GM12878 (cell line): ENCODE measurements around the gene IQUB. TPM values are rescaled to one million over a fixed set of nuclear protein-coding genes. Genes with fewer than 3 reads are reported as not detected.
A peak's percentile ranks its signal among the peaks of the same experiment; 100 is the strongest.

ENCODE experiments used
- ATAC-seq: fragments of 200-7000 bp; cut with Tn5 transposase; 3 replicates; pipeline ENCODE4 v1.9.1; 2020; ENCODE audit warnings: mild to moderate bottlenecking, moderate library complexity
- BruUV-seq: library from RNA; stranded (reverse); fragments of 400-500 nt; replicated peaks from 2 replicates; lab custom pipeline; 2021; lab: Mats Ljungman, UMichigan
- CTCF ChIA-PET: fragments of 300-600 bp; sonication (Branson Sonifier 250); formaldehyde crosslinking; extraction: SDS; loops from one replicate; lab custom pipeline; 2021; ENCODE audit warnings: inconsistent platforms; lab: Yijun Ruan, JAX
- POLR2A ChIA-PET: fragments of 350-600 bp; formaldehyde crosslinking; extraction: SDS; loops from one replicate; lab custom pipeline; 2021; ENCODE audit warnings: inconsistent platforms; lab: Charles Lee
- RAD21 ChIA-PET: fragments of 300-600 bp; sonication (Branson Sonifier 250); formaldehyde crosslinking; loops from one replicate; lab custom pipeline; 2023; ENCODE audit warnings: antibody characterized with exemption; ENCODE audit not compliant: unreplicated experiment; lab: Charles Lee
- SMC1A ChIA-PET: fragments of 300-600 bp; sonication (Branson Sonifier 250); formaldehyde crosslinking; loops from one replicate; lab custom pipeline; 2023; ENCODE audit not compliant: unreplicated experiment, uncharacterized antibody; lab: Charles Lee
- DNase-seq: peaks from one replicate; pipeline ENCODE4 v3.0.0-alpha.2; 2011; ENCODE audit warnings: low read depth, low spot score
- FAIRE-seq: peaks from 3 replicates; lab custom pipeline; 2011; peaks lifted over from hg19 to GRCh38; lab: Jason Lieb, UNC
- H2AFZ ChIP-seq: 2 replicates; pipeline ENCODE4 v1.6.0; 2011; ENCODE audit warnings: low read depth, low read length, control low read depth; ENCODE audit not compliant: control insufficient read depth
- H3K27ac ChIP-seq: 2 replicates; pipeline ENCODE4 v1.5.1; 2011; ENCODE audit warnings: control low read depth; ENCODE audit not compliant: control insufficient read depth, insufficient read depth
- H3K27me3 ChIP-seq, 2 experiments: replicated peaks in 1 of 2; 2 replicates each; pipeline versions ENCODE4 v1.6.0 to v1.6.1; 2011; ENCODE audit warnings: low read length in 1 of 2; ENCODE audit not compliant: control insufficient read depth in 2 of 2, insufficient read depth in 2 of 2
- H3K36me3 ChIP-seq, 2 experiments: 2 replicates each; pipeline ENCODE4 v1.5.1; 2011; ENCODE audit warnings: low read length in 1 of 2; ENCODE audit not compliant: control insufficient read depth in 2 of 2, insufficient read depth in 2 of 2
- H3K4me1 ChIP-seq: 2 replicates; pipeline ENCODE4 v1.6.1; 2011; ENCODE audit warnings: mild to moderate bottlenecking, low read length, moderate library complexity, mixed read lengths; ENCODE audit not compliant: control insufficient read depth, insufficient read depth
- H3K4me2 ChIP-seq: 2 replicates; pipeline ENCODE4 v1.6.0; 2011; ENCODE audit warnings: control low read depth; ENCODE audit not compliant: control insufficient read depth, insufficient read depth
- H3K4me3 ChIP-seq: fragments of 200-600 bp; sonication (generic); 2 replicates; pipeline ENCODE4 v1.5.1; 2016
- H3K79me2 ChIP-seq: 2 replicates; pipeline ENCODE4 v1.6.0; 2011; ENCODE audit warnings: low read length; ENCODE audit not compliant: control insufficient read depth, insufficient read depth
- H3K9ac ChIP-seq: 2 replicates; pipeline ENCODE4 v1.8.0; 2011; ENCODE audit warnings: low read length, control low read depth, mixed read lengths; ENCODE audit not compliant: control insufficient read depth, insufficient read depth
- H3K9me3 ChIP-seq: replicated peaks from 3 replicates; pipeline ENCODE4 v1.5.1; 2011; ENCODE audit warnings: mild to moderate bottlenecking, low read length; ENCODE audit not compliant: control insufficient read depth, insufficient read depth
- H4K20me1 ChIP-seq: 2 replicates; pipeline ENCODE4 v1.6.0; 2011; ENCODE audit not compliant: control insufficient read depth, insufficient read depth
- CTCF ChIP-seq, 3 experiments: IDR thresholded peaks in 2 of 3; conservative IDR thresholded peaks in 1 of 3; 2 replicates each; pipeline ENCODE4 v1.5.1; 2011; ENCODE audit warnings: low read depth in 3 of 3, low read length in 3 of 3, mild to moderate bottlenecking in 3 of 3, control low read depth in 2 of 3, moderate library complexity in 2 of 3, inconsistent platforms in 1 of 3, mixed read lengths in 1 of 3; ENCODE audit not compliant: control insufficient read depth in 2 of 3, insufficient read depth in 1 of 3; ENCODE audit errors: extremely low read depth in 1 of 3
- RAD21 ChIP-seq: IDR thresholded peaks from 2 replicates; pipeline ENCODE4 v1.6.1; 2011; ENCODE audit warnings: mild to moderate bottlenecking, low read depth, low read length, moderate library complexity; ENCODE audit not compliant: insufficient read depth
- SMC3 ChIP-seq: IDR thresholded peaks from 2 replicates; pipeline ENCODE4 v1.6.1; 2011; ENCODE audit warnings: low read length, improper control_type of control experiment, borderline replicate concordance
- WGBS: methylation state at CpG from one replicate; pipeline ENCODE4 v1.1.6; 2016; ENCODE audit warnings: low lambda C conversion rate; ENCODE audit not compliant: insufficient replicate concordance, insufficient coverage; ENCODE audit errors: missing lambda C conversion rate; 5-methylcytosine and 5-hydroxymethylcytosine counted together
- in situ Hi-C: fragments of 300-500 bp; cut with MboI; formaldehyde crosslinking; loops from 9 replicates; pipeline ENCODE4 v1.14.3; 2018; ENCODE audit warnings: mixed read lengths
- intact Hi-C: fragments of 100-400 bp; cut with micrococcal nuclease; formaldehyde crosslinking; loops from one replicate; pipeline ENCODE4 v1.14.2; 2022; ENCODE audit not compliant: unreplicated experiment
- polyA plus RNA-seq, 11 experiments: library from polyadenylated mRNA; depleted of rRNA in 4 of 11; unstranded in 6 of 11; stranded (reverse) in 5 of 11; fragments of >200 nt; fragmentation: Nextera tagmentation in 4 of 11; fragmentation: Illumina TruSeq in 1 of 11; extraction: Ambion mirVana in 4 of 11; extraction: Trizol in 1 of 11; gene quantifications; 1 replicate in 1 of 11; 2 replicates in 10 of 11; pipeline versions ENCODE4 v1.2.1 to v1.2.3, GENCODE V29; 2011 to 2016; ENCODE audit warnings: inconsistent platforms in 2 of 11, missing spikeins in 2 of 11, low read depth in 1 of 11
- total RNA-seq, 4 experiments: library from RNA; depleted of rRNA in 3 of 4; stranded (reverse); fragments of >200 nt in 3 of 4; fragmentation: Illumina TruSeq in 1 of 4; extraction: Trizol in 1 of 4; gene quantifications; 2 replicates each; pipeline versions ENCODE4 v1.2.1 to v1.2.3, GENCODE V29; 2013 to 2021
- TF ChIP-seq, protein P1 (sequence below): fragments of 450-650 bp; IDR thresholded peaks from 2 replicates; pipeline ENCODE4 v1.6.1; 2017; ENCODE audit warnings: mild to moderate bottlenecking, low read depth, inconsistent platforms; ENCODE audit not compliant: poor library complexity, severe bottlenecking

IQUB gene
- total and polyA plus RNA-seq, 10 of the 15 experiments (the other 5 are each of a cell fraction or from before 2014, with no cell fraction given) = 0.04 to 0.08 TPM; not detected in 8

DNA sequence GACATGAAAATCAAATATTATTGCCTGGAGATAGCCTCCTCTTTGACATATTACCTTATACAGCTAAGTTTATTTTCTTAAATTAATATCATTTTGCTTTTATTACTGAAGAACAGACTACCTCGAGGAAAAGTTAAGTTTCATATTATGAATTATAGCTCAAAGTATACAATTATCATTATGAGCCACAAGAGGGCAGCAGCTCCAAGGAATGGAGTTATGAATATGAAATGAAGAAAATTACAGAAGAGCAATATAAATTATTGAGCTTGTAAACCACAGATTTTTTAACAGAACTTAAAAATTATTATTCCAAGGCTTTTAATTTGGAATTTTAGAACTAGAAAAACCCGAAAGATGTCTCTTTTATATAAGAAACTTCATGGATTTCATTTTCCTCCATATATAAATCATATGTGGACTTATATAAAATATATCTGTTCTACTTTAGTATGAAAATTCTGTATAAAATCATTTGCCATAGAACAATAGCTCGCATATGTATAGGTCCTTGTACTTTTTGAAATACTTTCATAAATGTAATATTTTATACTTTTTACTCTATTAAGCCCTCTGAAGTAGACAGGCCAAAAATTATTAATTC, 40.1 kb downstream of the IQUB start:
- no TSS peak for BruUV-seq
- FAIRE-seq (no peak), ATAC-seq (peak; percentile 67), DNase-seq (no peak)
- Histone ChIP-seq H3K4me1 (no peaks in the 10 kb centered on the region), H3K4me3 (no peak overlapping the region), H3K27ac (no peak overlapping the region), H4K20me1 (no peaks in the 10 kb centered on the region), H3K9me3 (no peaks in the 10 kb centered on the region), H3K9ac (no peak overlapping the region), H3K4me2 (no peak overlapping the region), H2AFZ (no peak overlapping the region), H3K27me3 (no peaks in the 10 kb centered on the region), H3K79me2 (no peaks in the 10 kb centered on the region), H3K36me3 (no peaks in the 10 kb centered on the region)
- intact Hi-C loops = loop anchor here (1.0 to 10.0 kb wide), 4 partner anchors 43 to 378 kb away; no protein-coding TSS in a partner anchor
- peak; percentile 49; the same call in 1 of the 2 replicates for TF ChIP-seq SMC3
- peak; percentile 56 to 63 (median 62) for TF ChIP-seq CTCF (IDR thresholded peaks at IDR 0.05 in 2 of 3, conservative IDR thresholded peaks at IDR 0.05 in 1 of 3; ENCODE audit: control insufficient read depth in 2 of 3, extremely low read depth in 1 of 3, insufficient read depth in 1 of 3, low read depth in 3 of 3, low read length in 3 of 3)
- peak; percentile 74 for TF ChIP-seq RAD21
- TF ChIP-seq, protein P1, sequence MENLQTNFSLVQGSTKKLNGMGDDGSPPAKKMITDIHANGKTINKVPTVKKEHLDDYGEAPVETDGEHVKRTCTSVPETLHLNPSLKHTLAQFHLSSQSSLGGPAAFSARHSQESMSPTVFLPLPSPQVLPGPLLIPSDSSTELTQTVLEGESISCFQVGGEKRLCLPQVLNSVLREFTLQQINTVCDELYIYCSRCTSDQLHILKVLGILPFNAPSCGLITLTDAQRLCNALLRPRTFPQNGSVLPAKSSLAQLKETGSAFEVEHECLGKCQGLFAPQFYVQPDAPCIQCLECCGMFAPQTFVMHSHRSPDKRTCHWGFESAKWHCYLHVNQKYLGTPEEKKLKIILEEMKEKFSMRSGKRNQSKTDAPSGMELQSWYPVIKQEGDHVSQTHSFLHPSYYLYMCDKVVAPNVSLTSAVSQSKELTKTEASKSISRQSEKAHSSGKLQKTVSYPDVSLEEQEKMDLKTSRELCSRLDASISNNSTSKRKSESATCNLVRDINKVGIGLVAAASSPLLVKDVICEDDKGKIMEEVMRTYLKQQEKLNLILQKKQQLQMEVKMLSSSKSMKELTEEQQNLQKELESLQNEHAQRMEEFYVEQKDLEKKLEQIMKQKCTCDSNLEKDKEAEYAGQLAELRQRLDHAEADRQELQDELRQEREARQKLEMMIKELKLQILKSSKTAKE = no peak
- in situ Hi-C loops = loop anchor here (10.0 kb wide), 1 partner anchor 381 kb away; no protein-coding TSS in a partner anchor
- ChIA-PET POLR2A (interaction anchor here (1.0 kb wide), 1 partner anchor 41 kb away, joined by 3 read pairs; no protein-coding TSS in a partner anchor), SMC1A (interaction anchor here (0.7 to 2.4 kb wide), 18 partner anchors 11 to 378 kb away, joined by 3 to 16 read pairs (median 3); partner anchors contain the start of gene NDUFA5), RAD21 (interaction anchor here (0.5 to 2.5 kb wide), 24 partner anchors 10 to 1251 kb away, joined by 3 to 24 read pairs (median 4); partner anchors contain the start of gene NDUFA5), CTCF (interaction anchor here (0.7 to 5.8 kb wide), 45 partner anchors 9 to 385 kb away, joined by 3 to 62 read pairs (median 5); partner anchors contain the start of genes IQUB and NDUFA5)
- WGBS = 0% methylated on average over 3 of the region's 3 CpGs
